ENCODE data around the gene CCDC170.

Gene CCDC170

DNA sequence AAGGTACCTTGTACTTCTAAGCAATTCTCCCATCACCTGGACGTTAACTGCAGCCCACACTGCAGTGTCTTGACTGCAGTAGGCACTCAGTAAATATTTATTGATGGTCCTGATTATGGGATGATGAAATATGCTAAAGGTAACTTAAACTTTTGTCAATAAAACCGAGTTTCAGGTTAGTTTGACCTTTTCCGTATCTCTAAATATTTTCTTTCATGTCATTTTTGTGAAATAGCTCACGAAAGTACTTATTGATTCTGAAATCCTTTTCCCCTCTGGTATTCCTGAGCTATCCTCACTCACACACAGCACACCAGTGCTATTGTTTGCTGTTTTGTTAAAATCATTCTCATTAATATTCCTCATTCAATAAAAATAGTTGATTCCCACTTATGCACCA is 164.3 kb downstream of the CCDC170 start:
- H3K27me3 ChIP-seq (ENCODE audit: insufficient read depth, low read length), result no peaks in the 10 kb centered on the region

GRCh38 chr6:151659212-151659611 is 165.4 kb downstream of the CCDC170 start:
- Histone ChIP-seq H4K20me1 (ENCODE audit: insufficient read depth, low read length) (no peaks in the 10 kb centered on the region), H3K36me3 (ENCODE audit: insufficient read depth, low read length) (no peaks in the 10 kb centered on the region; the same call in 1 of the 2 replicates), H3K9me3 (ENCODE audit: low read length) (0 out of 2 replicates have a peak, but pooled peaks cover 10% of the 10 kb centered on the region), H3K4me2 (ENCODE audit: low read length) (no peak overlapping the region), H2AFZ (ENCODE audit: low read length) (no peak overlapping the region), H3K27ac (ENCODE audit: low read depth, low read length, poor library complexity, severe bottlenecking) (no peak overlapping the region), H3K79me2 (ENCODE audit: insufficient read depth, low read length) (no peaks in the 10 kb centered on the region), H3F3A (ENCODE audit: insufficient read depth, low read length) (no peaks in the 10 kb centered on the region), H3K27me3 (ENCODE audit: insufficient read depth, low read length) (no peaks in the 10 kb centered on the region), H3K4me1 (ENCODE audit: insufficient read depth, low read length, severe bottlenecking) (no peaks in the 10 kb centered on the region), H3K9ac (ENCODE audit: low read length) (no peak overlapping the region), H3K9me2 (ENCODE audit: low read depth, low read length) (no peaks in the 10 kb centered on the region), H3K4me3 (ENCODE audit: low read depth, low read length, poor library complexity, severe bottlenecking) (no peak overlapping the region)
- TF ChIP-seq, protein P1, sequence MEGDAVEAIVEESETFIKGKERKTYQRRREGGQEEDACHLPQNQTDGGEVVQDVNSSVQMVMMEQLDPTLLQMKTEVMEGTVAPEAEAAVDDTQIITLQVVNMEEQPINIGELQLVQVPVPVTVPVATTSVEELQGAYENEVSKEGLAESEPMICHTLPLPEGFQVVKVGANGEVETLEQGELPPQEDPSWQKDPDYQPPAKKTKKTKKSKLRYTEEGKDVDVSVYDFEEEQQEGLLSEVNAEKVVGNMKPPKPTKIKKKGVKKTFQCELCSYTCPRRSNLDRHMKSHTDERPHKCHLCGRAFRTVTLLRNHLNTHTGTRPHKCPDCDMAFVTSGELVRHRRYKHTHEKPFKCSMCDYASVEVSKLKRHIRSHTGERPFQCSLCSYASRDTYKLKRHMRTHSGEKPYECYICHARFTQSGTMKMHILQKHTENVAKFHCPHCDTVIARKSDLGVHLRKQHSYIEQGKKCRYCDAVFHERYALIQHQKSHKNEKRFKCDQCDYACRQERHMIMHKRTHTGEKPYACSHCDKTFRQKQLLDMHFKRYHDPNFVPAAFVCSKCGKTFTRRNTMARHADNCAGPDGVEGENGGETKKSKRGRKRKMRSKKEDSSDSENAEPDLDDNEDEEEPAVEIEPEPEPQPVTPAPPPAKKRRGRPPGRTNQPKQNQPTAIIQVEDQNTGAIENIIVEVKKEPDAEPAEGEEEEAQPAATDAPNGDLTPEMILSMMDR (IDR thresholded peaks at IDR 0.05; ENCODE audit: low read length), result no peak
- TF ChIP-seq EZH2 (IDR thresholded peaks at IDR 0.05; ENCODE audit: borderline replicate concordance, low read length), result no peak

More for the DNA sequence above, 164.3 kb downstream of the CCDC170 start:
- TF ChIP-seq, protein P1 (IDR thresholded peaks at IDR 0.05; ENCODE audit: low read length), result no peak
- TF ChIP-seq EZH2 (IDR thresholded peaks at IDR 0.05; ENCODE audit: borderline replicate concordance, low read length), result no peak
- Histone ChIP-seq H3K9me3 (ENCODE audit: low read length) (0 out of 2 replicates have a peak, but pooled peaks cover 10% of the 10 kb centered on the region), H3K9me2 (ENCODE audit: low read depth, low read length) (no peaks in the 10 kb centered on the region), H3K27ac (ENCODE audit: low read depth, low read length, poor library complexity, severe bottlenecking) (no peak overlapping the region), H2AFZ (ENCODE audit: low read length) (no peak overlapping the region), H3K36me3 (ENCODE audit: insufficient read depth, low read length) (no peaks in the 10 kb centered on the region; the same call in 1 of the 2 replicates), H3K79me2 (ENCODE audit: insufficient read depth, low read length) (no peaks in the 10 kb centered on the region), H3K4me1 (ENCODE audit: insufficient read depth, low read length, severe bottlenecking) (no peaks in the 10 kb centered on the region), H3K9ac (ENCODE audit: low read length) (no peak overlapping the region), H3F3A (ENCODE audit: insufficient read depth, low read length) (no peaks in the 10 kb centered on the region), H3K4me2 (ENCODE audit: low read length) (no peak overlapping the region), H3K4me3 (ENCODE audit: low read depth, low read length, poor library complexity, severe bottlenecking) (no peak overlapping the region), H4K20me1 (ENCODE audit: insufficient read depth, low read length) (no peaks in the 10 kb centered on the region)

GRCh38 chr6:151661509-151661908 is 167.7 kb downstream of the CCDC170 start:
- no peak overlapping the region for H3K9ac ChIP-seq (ENCODE audit: low read length)
- TF ChIP-seq, protein P1 (IDR thresholded peaks at IDR 0.05; ENCODE audit: low read length), result no peak
- TF ChIP-seq EZH2 (IDR thresholded peaks at IDR 0.05; ENCODE audit: borderline replicate concordance, low read length), result no peak
- H3K4me1 ChIP-seq (ENCODE audit: insufficient read depth, low read length, severe bottlenecking), result no peaks in the 10 kb centered on the region
- H3K27me3 ChIP-seq (ENCODE audit: insufficient read depth, low read length), result no peaks in the 10 kb centered on the region
- no peaks in the 10 kb centered on the region for H3K36me3 ChIP-seq (ENCODE audit: insufficient read depth, low read length)
- no peaks in the 10 kb centered on the region for H3K79me2 ChIP-seq (ENCODE audit: insufficient read depth, low read length)
- H3F3A ChIP-seq (ENCODE audit: insufficient read depth, low read length), result no peaks in the 10 kb centered on the region
- no peaks in the 10 kb centered on the region for H3K9me3 ChIP-seq (ENCODE audit: low read length)
- no peak overlapping the region for H2AFZ ChIP-seq (ENCODE audit: low read length)
- no peak overlapping the region for H3K4me2 ChIP-seq (ENCODE audit: low read length)
- no peaks in the 10 kb centered on the region for H3K9me2 ChIP-seq (ENCODE audit: low read depth, low read length)
- no peaks in the 10 kb centered on the region for H4K20me1 ChIP-seq (ENCODE audit: insufficient read depth, low read length)
- H3K4me3 ChIP-seq (ENCODE audit: low read depth, low read length, poor library complexity, severe bottlenecking), result no peak overlapping the region
- no peak overlapping the region for H3K27ac ChIP-seq (ENCODE audit: low read depth, low read length, poor library complexity, severe bottlenecking)
